ENCODE data around the gene ANO2.

ANO2 gene

GRCh38 chr12:5945071-5946008, at the start of gene ANO2:
Gene ANO2, minus strand, starts transcription at chr12:5945259. Its CDS starts 42 bp downstream, at chr12:5945217.
- Histone ChIP-seq H3K4me3 (ENCODE audit: low read depth, low read length) (peak within 1 kb of the TSS; percentile 56), H3K27ac (ENCODE audit: low read depth, low read length) (no peak within 1 kb of the TSS), H2AFZ (ENCODE audit: low read length, unreplicated experiment) (no peak within 1 kb of the TSS), H3K36me3 (ENCODE audit: insufficient read depth, low read length) (no peaks in the 10 kb centered on the region), H3K4me1 (ENCODE audit: control insufficient read depth, insufficient read depth, low read length, unreplicated experiment) (no peaks in the 10 kb centered on the region), H3K27me3 (ENCODE audit: insufficient read depth, low read length) (peaks cover 81% of the 10 kb centered on the region), H3K79me2 (ENCODE audit: control insufficient read depth, insufficient read depth, low read length, unreplicated experiment) (no peaks in the 10 kb centered on the region)

DNA sequence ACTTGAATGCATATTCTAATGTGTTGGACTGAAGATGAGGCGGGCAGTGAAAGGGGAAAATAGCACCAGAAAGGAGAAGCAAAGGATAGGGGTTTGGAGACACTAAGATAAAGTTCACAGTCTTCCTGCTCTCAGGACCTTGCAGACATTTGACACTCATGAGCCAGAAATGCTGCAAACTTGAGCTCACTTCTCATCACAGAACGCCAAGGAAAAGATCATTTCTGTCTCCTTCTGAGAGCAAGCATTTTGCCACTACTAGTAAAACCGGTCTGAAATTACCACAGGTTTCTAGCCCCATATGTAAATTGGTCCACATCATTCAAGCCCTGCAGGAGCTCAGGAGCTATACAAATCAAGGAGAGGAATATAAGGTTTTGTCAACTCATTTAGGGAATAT, 44.6 kb upstream of the ANO2 start:
- no peak overlapping the region for H3K27ac ChIP-seq (ENCODE audit: low read depth, low read length)

DNA sequence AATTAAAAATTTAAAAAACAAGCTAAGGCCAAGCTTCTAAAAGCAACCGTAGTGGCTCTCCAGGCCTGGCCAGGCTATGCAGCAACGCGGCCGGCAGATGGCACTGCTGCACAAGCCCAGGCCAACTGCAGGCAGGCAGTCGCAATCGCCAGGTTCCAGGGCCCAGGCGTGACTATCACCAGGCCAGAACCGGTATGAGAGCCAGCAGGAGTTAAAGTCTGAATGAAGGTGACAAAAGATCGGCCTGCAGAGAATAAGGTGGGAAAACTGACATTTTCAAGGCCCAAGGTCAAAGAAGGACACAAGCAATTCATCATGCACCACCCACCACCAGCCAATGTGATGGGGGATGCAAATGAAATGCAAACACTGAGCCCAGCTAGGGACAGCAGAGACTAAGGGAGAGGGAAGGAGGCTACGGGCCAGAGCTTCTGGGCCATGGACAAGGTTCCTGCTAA, 43.6 kb upstream of the ANO2 start:
- Histone ChIP-seq H3K36me3 (ENCODE audit: insufficient read depth, low read length) (no peaks in the 10 kb centered on the region), H3K79me2 (ENCODE audit: control insufficient read depth, insufficient read depth, low read length, unreplicated experiment) (no peaks in the 10 kb centered on the region), H3K27ac (ENCODE audit: low read depth, low read length) (no peak overlapping the region), H3K4me1 (ENCODE audit: control insufficient read depth, insufficient read depth, low read length, unreplicated experiment) (no peaks in the 10 kb centered on the region), H3K4me3 (ENCODE audit: low read depth, low read length) (no peak overlapping the region), H2AFZ (ENCODE audit: low read length, unreplicated experiment) (no peak overlapping the region), H3K27me3 (ENCODE audit: insufficient read depth, low read length) (peaks cover 20% of the 10 kb centered on the region)

More for the DNA sequence above, 44.6 kb upstream of the ANO2 start:
- peaks cover 11% of the 10 kb centered on the region for H3K27me3 ChIP-seq (ENCODE audit: insufficient read depth, low read length)
- H2AFZ ChIP-seq (ENCODE audit: low read length, unreplicated experiment): no peak overlapping the region
- H3K79me2 ChIP-seq (ENCODE audit: control insufficient read depth, insufficient read depth, low read length, unreplicated experiment): no peaks in the 10 kb centered on the region
- H3K4me3 ChIP-seq (ENCODE audit: low read depth, low read length): no peak overlapping the region
- no peaks in the 10 kb centered on the region for H3K4me1 ChIP-seq (ENCODE audit: control insufficient read depth, insufficient read depth, low read length, unreplicated experiment)
- no peaks in the 10 kb centered on the region for H3K36me3 ChIP-seq (ENCODE audit: insufficient read depth, low read length)

DNA sequence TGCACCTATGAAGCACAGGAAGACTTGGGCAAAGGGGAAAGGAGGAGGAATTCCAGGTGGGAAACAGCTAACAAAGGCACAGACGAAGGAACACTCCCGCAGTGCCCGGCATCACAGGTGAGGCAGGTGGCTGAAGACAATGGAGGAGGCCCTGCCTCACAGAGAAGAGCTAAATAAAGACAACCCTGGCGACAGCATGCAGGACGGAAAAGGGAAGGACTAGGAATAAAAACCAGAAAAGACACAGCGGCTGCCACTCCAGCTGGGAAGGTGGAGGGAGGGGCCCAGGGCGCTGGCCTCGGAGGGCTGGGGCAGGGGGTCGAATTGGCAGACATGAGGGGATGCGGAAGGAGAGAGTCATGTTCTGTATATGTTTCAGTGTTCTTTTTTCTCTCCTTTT, 43.0 kb upstream of the ANO2 start:
- Histone ChIP-seq H2AFZ (ENCODE audit: low read length, unreplicated experiment) (no peak overlapping the region), H3K27ac (ENCODE audit: low read depth, low read length) (no peak overlapping the region), H3K79me2 (ENCODE audit: control insufficient read depth, insufficient read depth, low read length, unreplicated experiment) (no peaks in the 10 kb centered on the region), H3K36me3 (ENCODE audit: insufficient read depth, low read length) (no peaks in the 10 kb centered on the region), H3K4me1 (ENCODE audit: control insufficient read depth, insufficient read depth, low read length, unreplicated experiment) (no peaks in the 10 kb centered on the region), H3K4me3 (ENCODE audit: low read depth, low read length) (no peak overlapping the region), H3K27me3 (ENCODE audit: insufficient read depth, low read length) (peaks cover 25% of the 10 kb centered on the region)

- H3K27ac ChIP-seq (ENCODE audit: low read depth, low read length): no peak overlapping the region
- H2AFZ ChIP-seq (ENCODE audit: low read length, unreplicated experiment): no peak overlapping the region
- peaks cover 30% of the 10 kb centered on the region for H3K27me3 ChIP-seq (ENCODE audit: insufficient read depth, low read length)
- no peaks in the 10 kb centered on the region for H3K4me1 ChIP-seq (ENCODE audit: control insufficient read depth, insufficient read depth, low read length, unreplicated experiment)
- H3K36me3 ChIP-seq (ENCODE audit: insufficient read depth, low read length): no peaks in the 10 kb centered on the region
- no peaks in the 10 kb centered on the region for H3K79me2 ChIP-seq (ENCODE audit: control insufficient read depth, insufficient read depth, low read length, unreplicated experiment)
- no peak overlapping the region for H3K4me3 ChIP-seq (ENCODE audit: low read depth, low read length)
Observed at GRCh38 chr12:5987573-5987972, 42.5 kb upstream of the ANO2 start.

DNA sequence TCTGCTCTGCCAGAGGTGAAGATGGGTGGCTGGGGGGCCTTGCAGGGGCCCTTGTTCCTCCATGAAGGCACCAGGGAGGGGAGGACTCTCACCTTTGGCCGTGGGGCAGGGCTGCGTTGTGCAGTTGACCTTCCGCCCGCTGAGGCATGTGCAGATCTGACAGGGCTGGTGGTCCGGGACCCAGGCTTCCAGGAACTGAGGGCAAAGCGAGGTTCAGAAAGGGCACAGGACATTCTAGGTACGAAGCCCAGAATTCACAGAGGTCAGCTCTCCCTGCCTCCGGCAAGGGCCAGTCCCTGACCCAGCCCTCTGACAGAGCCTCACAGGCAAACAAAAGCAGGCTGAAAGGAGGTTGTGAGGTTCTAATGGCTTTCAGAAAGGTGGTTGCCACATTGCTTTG, 40.4 kb upstream of the ANO2 start:
- peaks cover 37% of the 10 kb centered on the region for H3K27me3 ChIP-seq (ENCODE audit: insufficient read depth, low read length)
- no peak overlapping the region for H2AFZ ChIP-seq (ENCODE audit: low read length, unreplicated experiment)
- H3K4me3 ChIP-seq (ENCODE audit: low read depth, low read length): no peak overlapping the region
- no peak overlapping the region for H3K27ac ChIP-seq (ENCODE audit: low read depth, low read length)
- H3K79me2 ChIP-seq (ENCODE audit: control insufficient read depth, insufficient read depth, low read length, unreplicated experiment): no peaks in the 10 kb centered on the region
- H3K36me3 ChIP-seq (ENCODE audit: insufficient read depth, low read length): no peaks in the 10 kb centered on the region
- no peaks in the 10 kb centered on the region for H3K4me1 ChIP-seq (ENCODE audit: control insufficient read depth, insufficient read depth, low read length, unreplicated experiment)

- Histone ChIP-seq H3K4me1 (ENCODE audit: control insufficient read depth, insufficient read depth, low read length, unreplicated experiment) (no peaks in the 10 kb centered on the region), H3K27ac (ENCODE audit: low read depth, low read length) (no peak overlapping the region), H3K36me3 (ENCODE audit: insufficient read depth, low read length) (no peaks in the 10 kb centered on the region), H3K4me3 (ENCODE audit: low read depth, low read length) (no peak overlapping the region), H2AFZ (ENCODE audit: low read length, unreplicated experiment) (no peak overlapping the region), H3K79me2 (ENCODE audit: control insufficient read depth, insufficient read depth, low read length, unreplicated experiment) (no peaks in the 10 kb centered on the region), H3K27me3 (ENCODE audit: insufficient read depth, low read length) (peaks cover 37% of the 10 kb centered on the region)
Observed at GRCh38 chr12:5984873-5985272, 39.8 kb upstream of the ANO2 start.

DNA sequence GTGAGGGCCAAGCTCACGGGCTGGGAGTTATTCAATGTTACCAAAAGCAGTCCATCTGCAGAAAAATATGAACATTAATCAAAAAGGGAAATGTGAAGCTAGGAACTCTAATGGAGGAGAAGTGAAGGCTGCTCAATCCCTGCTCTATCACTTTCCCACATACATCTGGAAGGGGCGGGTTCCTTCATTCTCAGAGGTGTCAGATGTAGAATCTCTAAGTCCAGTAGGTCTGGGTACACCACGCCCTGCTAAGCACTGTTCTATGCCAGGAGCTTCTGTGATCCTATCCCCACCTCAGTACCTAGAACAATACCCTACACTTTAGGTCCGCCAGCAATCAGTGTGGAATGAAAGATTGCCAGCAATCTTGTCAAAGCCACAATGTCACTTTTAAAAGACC, 37.0 kb upstream of the ANO2 start:
- H3K27me3 ChIP-seq (ENCODE audit: insufficient read depth, low read length): peaks cover 44% of the 10 kb centered on the region
- H3K27ac ChIP-seq (ENCODE audit: low read depth, low read length): no peak overlapping the region
- H2AFZ ChIP-seq (ENCODE audit: low read length, unreplicated experiment): no peak overlapping the region
- no peaks in the 10 kb centered on the region for H3K79me2 ChIP-seq (ENCODE audit: control insufficient read depth, insufficient read depth, low read length, unreplicated experiment)
- no peaks in the 10 kb centered on the region for H3K36me3 ChIP-seq (ENCODE audit: insufficient read depth, low read length)
- no peaks in the 10 kb centered on the region for H3K4me1 ChIP-seq (ENCODE audit: control insufficient read depth, insufficient read depth, low read length, unreplicated experiment)
- H3K4me3 ChIP-seq (ENCODE audit: low read depth, low read length): no peak overlapping the region

- no peak overlapping the region for H3K4me3 ChIP-seq (ENCODE audit: low read depth, low read length)
- H3K27ac ChIP-seq (ENCODE audit: low read depth, low read length): no peak overlapping the region
- no peaks in the 10 kb centered on the region for H3K36me3 ChIP-seq (ENCODE audit: insufficient read depth, low read length)
- no peaks in the 10 kb centered on the region for H3K79me2 ChIP-seq (ENCODE audit: control insufficient read depth, insufficient read depth, low read length, unreplicated experiment)
- H3K27me3 ChIP-seq (ENCODE audit: insufficient read depth, low read length): peaks cover 57% of the 10 kb centered on the region
- H2AFZ ChIP-seq (ENCODE audit: low read length, unreplicated experiment): no peak overlapping the region
- no peaks in the 10 kb centered on the region for H3K4me1 ChIP-seq (ENCODE audit: control insufficient read depth, insufficient read depth, low read length, unreplicated experiment)
Observed at GRCh38 chr12:5977556-5977955, 32.5 kb upstream of the ANO2 start.

- H2AFZ ChIP-seq (ENCODE audit: low read length, unreplicated experiment): no peak overlapping the region
- H3K27ac ChIP-seq (ENCODE audit: low read depth, low read length): no peak overlapping the region
- no peak overlapping the region for H3K4me3 ChIP-seq (ENCODE audit: low read depth, low read length)
- H3K4me1 ChIP-seq (ENCODE audit: control insufficient read depth, insufficient read depth, low read length, unreplicated experiment): no peaks in the 10 kb centered on the region
- no peaks in the 10 kb centered on the region for H3K79me2 ChIP-seq (ENCODE audit: control insufficient read depth, insufficient read depth, low read length, unreplicated experiment)
- H3K36me3 ChIP-seq (ENCODE audit: insufficient read depth, low read length): no peaks in the 10 kb centered on the region
- H3K27me3 ChIP-seq (ENCODE audit: insufficient read depth, low read length): peaks cover 59% of the 10 kb centered on the region
Observed at GRCh38 chr12:5976711-5977110, 31.7 kb upstream of the ANO2 start.

- Histone ChIP-seq H2AFZ (ENCODE audit: low read length, unreplicated experiment) (no peak overlapping the region), H3K4me3 (ENCODE audit: low read depth, low read length) (no peak overlapping the region), H3K36me3 (ENCODE audit: insufficient read depth, low read length) (no peaks in the 10 kb centered on the region), H3K79me2 (ENCODE audit: control insufficient read depth, insufficient read depth, low read length, unreplicated experiment) (no peaks in the 10 kb centered on the region), H3K27ac (ENCODE audit: low read depth, low read length) (no peak overlapping the region), H3K27me3 (ENCODE audit: insufficient read depth, low read length) (peaks cover 61% of the 10 kb centered on the region), H3K4me1 (ENCODE audit: control insufficient read depth, insufficient read depth, low read length, unreplicated experiment) (no peaks in the 10 kb centered on the region)
Observed at GRCh38 chr12:5976196-5976595, 31.1 kb upstream of the ANO2 start.
